Endothelial cell (in vitro differentiated cells): ENCODE data around the gene ARHGEF4. TPM values are rescaled to one million over a fixed set of nuclear protein-coding genes. Genes with fewer than 3 reads are reported as not detected.
A peak's percentile ranks its signal among the peaks of the same experiment; 100 is the strongest.

Source experiments
- DNase-seq: peaks from one replicate; pipeline ENCODE4 v3.0.0; 2021; ENCODE audit warnings: low spot score
- H3K27ac Mint-ChIP-seq: one replicate; pipeline ENCODE4 v1.8.0; 2021; ENCODE audit warnings: mixed read lengths, inconsistent platforms; ENCODE audit not compliant: unreplicated experiment
- H3K27me3 Mint-ChIP-seq: one replicate; pipeline ENCODE4 v1.8.0; 2021; ENCODE audit warnings: mild to moderate bottlenecking, moderate library complexity, mixed read lengths, inconsistent platforms; ENCODE audit not compliant: unreplicated experiment
- H3K36me3 Mint-ChIP-seq: one replicate; pipeline ENCODE4 v1.8.0; 2021; ENCODE audit warnings: mild to moderate bottlenecking, low read depth, mixed read lengths, inconsistent platforms; ENCODE audit not compliant: unreplicated experiment
- H3K4me1 Mint-ChIP-seq: one replicate; pipeline ENCODE4 v1.8.0; 2021; ENCODE audit warnings: mild to moderate bottlenecking, mixed read lengths, inconsistent platforms; ENCODE audit not compliant: unreplicated experiment
- H3K4me3 Mint-ChIP-seq: one replicate; pipeline ENCODE4 v1.8.0; 2021; ENCODE audit warnings: mild to moderate bottlenecking, mixed read lengths, inconsistent platforms; ENCODE audit not compliant: unreplicated experiment
- H3K9me3 Mint-ChIP-seq: one replicate; pipeline ENCODE4 v1.8.0; 2021; ENCODE audit warnings: mixed read lengths, inconsistent platforms; ENCODE audit not compliant: unreplicated experiment
- CTCF ChIP-seq: fragments of 200-600 bp; sonication (generic); IDR thresholded peaks from one replicate; pipeline ENCODE4 v1.5.0; 2021; ENCODE audit warnings: antibody characterized with exemption; ENCODE audit not compliant: unreplicated experiment
- total RNA-seq: library from RNA; stranded (reverse); fragmentation: NEBNext Ultra II Directional; extraction: Animal tissue kit (Norgen Biotek cat#: 25700); gene quantifications from one replicate; pipeline ENCODE4 v1.2.1, GENCODE V29; 2021; ENCODE audit not compliant: unreplicated experiment

ARHGEF4 gene
- total RNA-seq, 1 donor from 2014 or later = 10.3 TPM

GRCh38 chr2:131031875-131032274 lies 195.2 kb downstream of the ARHGEF4 start:
- no peak overlapping the region for H3K27ac Mint-ChIP-seq
- no peak for TF ChIP-seq CTCF
- no peaks in the 10 kb centered on the region for H3K4me1 Mint-ChIP-seq
- H3K36me3 Mint-ChIP-seq = peaks cover 9% of the 10 kb centered on the region
- no peak for DNase-seq
- H3K4me3 Mint-ChIP-seq = no peak overlapping the region
- no peaks in the 10 kb centered on the region for H3K9me3 Mint-ChIP-seq
- H3K27me3 Mint-ChIP-seq = peaks cover 16% of the 10 kb centered on the region

GRCh38 chr2:131032393-131032836 lies 195.7 kb downstream of the ARHGEF4 start:
- TF ChIP-seq CTCF = no peak
- Mint-ChIP-seq H3K4me3 (no peak overlapping the region), H3K27ac (no peak overlapping the region), H3K4me1 (no peaks in the 10 kb centered on the region), H3K9me3 (no peaks in the 10 kb centered on the region), H3K27me3 (peaks cover 16% of the 10 kb centered on the region), H3K36me3 (peaks cover 5% of the 10 kb centered on the region)
- no peak for DNase-seq

GRCh38 chr2:131033786-131034121 lies 197.0 kb downstream of the ARHGEF4 start:
- Mint-ChIP-seq H3K27me3 (peaks cover 18% of the 10 kb centered on the region), H3K27ac (no peak overlapping the region), H3K4me3 (peak overlapping the region; percentile 56), H3K4me1 (no peaks in the 10 kb centered on the region), H3K9me3 (no peaks in the 10 kb centered on the region), H3K36me3 (peaks cover 3% of the 10 kb centered on the region)
- DNase-seq = no peak
- no peak for TF ChIP-seq CTCF

GRCh38 chr2:131034122-131035051 lies 197.7 kb downstream of the ARHGEF4 start:
- Mint-ChIP-seq H3K27ac (no peak overlapping the region), H3K4me1 (no peaks in the 10 kb centered on the region), H3K27me3 (peaks cover 18% of the 10 kb centered on the region), H3K36me3 (peaks cover 3% of the 10 kb centered on the region), H3K9me3 (no peaks in the 10 kb centered on the region), H3K4me3 (peak overlapping the region; percentile 56)
- TF ChIP-seq CTCF = no peak
- DNase-seq = peak; percentile 32

- Mint-ChIP-seq H3K36me3 (peaks cover 3% of the 10 kb centered on the region), H3K4me3 (no peak overlapping the region), H3K9me3 (no peaks in the 10 kb centered on the region), H3K27me3 (peaks cover 17% of the 10 kb centered on the region), H3K27ac (no peak overlapping the region), H3K4me1 (no peaks in the 10 kb centered on the region)
- no peak for TF ChIP-seq CTCF
- no peak for DNase-seq
These were observed 198.6 kb downstream of the ARHGEF4 start for GRCh38 chr2:131035112-131035825.
